ENCODE results near the gene CACNA1C. TPM values are rescaled to one million over a fixed set of nuclear protein-coding genes. Genes with fewer than 3 reads are reported as not detected.
A peak's percentile ranks its signal among the peaks of the same experiment; 100 is the strongest.
"Not testable (repeated sequence)": the region's sequence is repeated elsewhere in the genome, so short reads cannot be mapped to it uniquely, and the experiment has no call there.

CACNA1C gene
- total RNA-seq, 2 donors from 2014 or later, result 0.86 to 6.3 TPM

- no peaks in the 10 kb centered on the region for H3K36me3 Mint-ChIP-seq (ENCODE audit: low read depth)
- TF ChIP-seq CTCF (conservative IDR thresholded peaks at IDR 0.05), result no peak
- H3K27ac ChIP-seq (ENCODE audit: low read depth, low read length), result no peak overlapping the region
- H3K27me3 Mint-ChIP-seq (ENCODE audit: insufficient read depth), result peaks cover 2% of the 10 kb centered on the region
- no peak overlapping the region for H3K9ac ChIP-seq (ENCODE audit: extremely low read depth, low read length, poor library complexity, severe bottlenecking)
- H3K4me1 Mint-ChIP-seq, result peaks cover 8% of the 10 kb centered on the region
- no peaks in the 10 kb centered on the region for H3K9me3 ChIP-seq (ENCODE audit: control insufficient read depth, low read length)
- WGBS, 2 experiments (ENCODE audit: insufficient coverage in 1 of 2, insufficient read length in 1 of 2), result 93 to 97% methylated on average over 6 to 11 of the region's 11 CpGs
- no peak overlapping the region for H3K4me3 Mint-ChIP-seq
- H3K4me1 ChIP-seq (ENCODE audit: control insufficient read depth, insufficient read depth, low read length), result no peaks in the 10 kb centered on the region
- peaks cover 4% of the 10 kb centered on the region for H3K9me3 Mint-ChIP-seq
- no peak for DNase-seq
- H3K4me3 ChIP-seq (ENCODE audit: low read length), result no peak overlapping the region
- H3K27me3 ChIP-seq (ENCODE audit: control insufficient read depth, insufficient read depth, low read length, poor library complexity, severe bottlenecking), result no peaks in the 10 kb centered on the region
- H3K27ac Mint-ChIP-seq, result no peak overlapping the region
- no peaks in the 10 kb centered on the region for H3K36me3 ChIP-seq (ENCODE audit: control insufficient read depth, insufficient read depth, low read length)
These were observed 73.1 kb downstream of the CACNA1C start for GRCh38 chr12:2125651-2126522.

GRCh38 chr12:2126676-2127406 is 74.1 kb downstream of the CACNA1C start:
- peaks cover 8% of the 10 kb centered on the region for H3K4me1 Mint-ChIP-seq
- no peak overlapping the region for H3K4me3 Mint-ChIP-seq
- Histone ChIP-seq H3K4me1 (ENCODE audit: control insufficient read depth, insufficient read depth, low read length) (no peaks in the 10 kb centered on the region), H3K9me3 (ENCODE audit: control insufficient read depth, low read length) (no peaks in the 10 kb centered on the region), H3K9ac (ENCODE audit: extremely low read depth, low read length, poor library complexity, severe bottlenecking) (no peak overlapping the region), H3K4me3 (ENCODE audit: low read length) (no peak overlapping the region), H3K36me3 (ENCODE audit: control insufficient read depth, insufficient read depth, low read length) (no peaks in the 10 kb centered on the region), H3K27ac (ENCODE audit: low read depth, low read length) (no peak overlapping the region), H3K27me3 (ENCODE audit: control insufficient read depth, insufficient read depth, low read length, poor library complexity, severe bottlenecking) (no peaks in the 10 kb centered on the region)
- WGBS, 2 experiments (ENCODE audit: insufficient coverage in 1 of 2, insufficient read length in 1 of 2), result 91 to 93% methylated on average over 5 to 8 of the region's 8 CpGs
- H3K27me3 Mint-ChIP-seq (ENCODE audit: insufficient read depth), result peaks cover 2% of the 10 kb centered on the region
- no peaks in the 10 kb centered on the region for H3K36me3 Mint-ChIP-seq (ENCODE audit: low read depth)
- H3K27ac Mint-ChIP-seq, result no peak overlapping the region
- no peak for DNase-seq
- no peak for TF ChIP-seq CTCF (conservative IDR thresholded peaks at IDR 0.05)
- peaks cover 4% of the 10 kb centered on the region for H3K9me3 Mint-ChIP-seq

GRCh38 chr12:2129076-2129475 is 76.3 kb downstream of the CACNA1C start:
- H3K4me1 ChIP-seq (ENCODE audit: control insufficient read depth, insufficient read depth, low read length), result no peaks in the 10 kb centered on the region
- WGBS, 2 experiments (ENCODE audit: insufficient coverage in 1 of 2, insufficient read length in 1 of 2), result 88 to 90% methylated on average over 7 of the region's 7 CpGs
- H3K27me3 ChIP-seq (ENCODE audit: control insufficient read depth, insufficient read depth, low read length, poor library complexity, severe bottlenecking), result no peaks in the 10 kb centered on the region
- Mint-ChIP-seq H3K9me3 (peaks cover 4% of the 10 kb centered on the region), H3K27me3 (ENCODE audit: insufficient read depth) (peaks cover 2% of the 10 kb centered on the region), H3K36me3 (ENCODE audit: low read depth) (no peaks in the 10 kb centered on the region), H3K4me1 (peaks cover 8% of the 10 kb centered on the region), H3K4me3 (no peak overlapping the region), H3K27ac (no peak overlapping the region)
- H3K9me3 ChIP-seq (ENCODE audit: control insufficient read depth, low read length), result no peaks in the 10 kb centered on the region
- no peak overlapping the region for H3K9ac ChIP-seq (ENCODE audit: extremely low read depth, low read length, poor library complexity, severe bottlenecking)
- H3K4me3 ChIP-seq (ENCODE audit: low read length), result no peak overlapping the region
- no peak for DNase-seq
- H3K36me3 ChIP-seq (ENCODE audit: control insufficient read depth, insufficient read depth, low read length), result no peaks in the 10 kb centered on the region
- TF ChIP-seq CTCF (conservative IDR thresholded peaks at IDR 0.05), result no peak
- H3K27ac ChIP-seq (ENCODE audit: low read depth, low read length), result no peak overlapping the region

- WGBS, 2 experiments (ENCODE audit: insufficient coverage in 1 of 2, insufficient read length in 1 of 2), result 78 to 88% methylated on average over 6 to 17 of the region's 37 CpGs
- H3K27me3 Mint-ChIP-seq (ENCODE audit: insufficient read depth); H3K36me3 ChIP-seq (ENCODE audit: control insufficient read depth, insufficient read depth, low read length); DNase-seq; H3K4me1 ChIP-seq (ENCODE audit: control insufficient read depth, insufficient read depth, low read length); H3K27ac ChIP-seq (ENCODE audit: low read depth, low read length); H3K36me3 Mint-ChIP-seq (ENCODE audit: low read depth); H3K9me3 ChIP-seq (ENCODE audit: control insufficient read depth, low read length); H3K9ac ChIP-seq (ENCODE audit: extremely low read depth, low read length, poor library complexity, severe bottlenecking); H3K27me3 ChIP-seq (ENCODE audit: control insufficient read depth, insufficient read depth, low read length, poor library complexity, severe bottlenecking): not testable (repeated sequence)
- H3K27ac Mint-ChIP-seq, result peak overlapping the region; percentile 99
- peaks cover 21% of the 10 kb centered on the region for H3K4me1 Mint-ChIP-seq
- peak overlapping the region; percentile 65 for H3K4me3 Mint-ChIP-seq
- peak overlapping the region; percentile 47 for H3K4me3 ChIP-seq (ENCODE audit: low read length)
- H3K9me3 Mint-ChIP-seq, result peaks cover 25% of the 10 kb centered on the region
These were observed 83.1 kb downstream of the CACNA1C start for GRCh38 chr12:2135661-2136418.

Measured in endodermal cell (in vitro differentiated cells).